HG02938 (cell line): Measurements from ENCODE around the gene NANOS3.
"Not testable (repeated sequence)": the region's sequence is repeated elsewhere in the genome, so short reads cannot be mapped to it uniquely, and the experiment has no call there.

ENCODE experiments used
- ATAC-seq: cut with Tn5 transposase; IDR thresholded peaks from one replicate; pipeline ENCODE4 v1.9.1; 2021; ENCODE audit warnings: mild to moderate bottlenecking, moderate library complexity; ENCODE audit not compliant: unreplicated experiment

NANOS3 gene

DNA sequence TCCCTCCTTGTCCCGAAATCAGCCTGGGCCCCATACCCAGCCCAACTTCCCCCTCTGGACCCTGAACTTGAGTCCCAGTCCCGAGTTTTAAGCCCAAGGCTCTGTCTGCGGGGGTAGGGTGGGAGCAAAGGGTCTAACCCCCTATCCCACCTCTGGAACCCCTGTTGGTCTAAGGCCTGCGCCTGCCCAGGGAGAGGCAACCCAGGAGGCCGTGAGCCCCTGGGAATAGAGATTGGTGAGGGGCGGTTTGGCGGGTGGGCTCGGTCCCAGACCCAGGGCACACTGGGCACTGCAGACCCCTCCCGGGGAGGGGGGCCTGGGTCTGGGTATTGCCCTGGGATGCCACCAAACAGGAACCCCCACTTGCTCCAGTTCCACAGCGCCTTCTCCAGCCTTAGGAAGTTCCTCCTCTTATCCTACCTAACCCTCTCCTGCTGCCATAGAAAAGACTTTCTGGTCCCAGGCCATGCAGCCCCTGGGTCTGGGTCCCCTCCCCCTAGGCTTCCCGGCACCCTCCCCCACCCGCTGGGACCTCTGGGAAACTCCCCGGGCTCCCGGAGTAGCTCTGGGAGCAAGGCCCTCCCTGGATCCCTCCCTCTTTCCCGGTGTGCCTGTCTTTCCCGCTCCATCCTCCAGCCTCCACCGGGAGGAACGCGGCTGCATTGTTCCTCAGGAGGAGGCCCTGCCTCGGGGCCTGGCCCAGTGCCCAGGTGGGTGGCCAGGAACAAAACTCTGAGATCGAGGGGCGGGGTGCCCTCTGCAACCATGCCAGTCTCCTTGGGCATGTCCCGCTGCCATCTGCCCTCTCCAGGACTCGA, 33.6 kb upstream of the NANOS3 start:
- ATAC-seq = no peak

DNA sequence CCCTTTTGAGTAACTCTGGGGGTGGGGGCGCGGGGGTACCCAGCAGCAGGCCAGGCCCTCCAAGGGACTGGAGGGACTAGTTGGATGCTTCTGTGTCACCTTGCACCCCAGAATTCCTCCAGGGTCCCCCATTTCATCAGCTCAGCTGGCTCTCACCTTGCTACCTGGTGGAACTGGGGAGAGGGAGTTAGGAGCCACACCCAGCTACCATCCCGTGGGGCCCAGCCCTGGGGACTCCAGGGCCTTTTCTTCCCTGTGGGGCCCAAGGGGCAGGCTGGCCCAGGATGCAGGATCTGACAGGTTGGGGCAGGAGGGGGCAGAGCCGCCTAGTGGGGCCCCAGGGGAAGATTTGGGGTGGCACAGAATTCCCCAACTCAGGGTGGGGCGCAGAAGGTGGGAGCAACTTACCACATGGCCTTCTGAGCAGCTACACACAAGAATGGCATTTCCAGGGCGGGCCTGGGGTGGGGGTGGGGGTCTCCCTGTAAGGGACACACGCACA, 32.8 kb upstream of the NANOS3 start:
- no peak for ATAC-seq

GRCh38 chr19:13846557-13847406, 30.2 kb upstream of the NANOS3 start:
- ATAC-seq = no peak

- no peak for ATAC-seq
Observed at GRCh38 chr19:13847407-13848339, 29.3 kb upstream of the NANOS3 start.

DNA sequence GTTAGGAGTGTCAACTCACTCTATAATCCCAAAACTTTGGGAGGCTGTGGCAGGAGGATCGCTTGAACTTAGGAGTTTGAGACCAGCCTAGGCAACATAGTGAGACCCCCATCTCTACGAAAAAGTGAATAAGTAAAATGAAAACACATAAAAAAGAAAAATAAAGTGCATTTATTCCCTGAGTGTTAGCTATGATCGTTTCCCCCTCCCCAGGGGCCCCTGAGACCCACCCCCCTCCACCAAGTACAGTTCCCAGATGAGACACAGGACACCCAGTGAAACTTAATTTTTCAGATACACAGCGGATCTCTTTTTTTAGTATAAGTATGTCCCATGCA, 28.6 kb upstream of the NANOS3 start:
- no peak for ATAC-seq

DNA sequence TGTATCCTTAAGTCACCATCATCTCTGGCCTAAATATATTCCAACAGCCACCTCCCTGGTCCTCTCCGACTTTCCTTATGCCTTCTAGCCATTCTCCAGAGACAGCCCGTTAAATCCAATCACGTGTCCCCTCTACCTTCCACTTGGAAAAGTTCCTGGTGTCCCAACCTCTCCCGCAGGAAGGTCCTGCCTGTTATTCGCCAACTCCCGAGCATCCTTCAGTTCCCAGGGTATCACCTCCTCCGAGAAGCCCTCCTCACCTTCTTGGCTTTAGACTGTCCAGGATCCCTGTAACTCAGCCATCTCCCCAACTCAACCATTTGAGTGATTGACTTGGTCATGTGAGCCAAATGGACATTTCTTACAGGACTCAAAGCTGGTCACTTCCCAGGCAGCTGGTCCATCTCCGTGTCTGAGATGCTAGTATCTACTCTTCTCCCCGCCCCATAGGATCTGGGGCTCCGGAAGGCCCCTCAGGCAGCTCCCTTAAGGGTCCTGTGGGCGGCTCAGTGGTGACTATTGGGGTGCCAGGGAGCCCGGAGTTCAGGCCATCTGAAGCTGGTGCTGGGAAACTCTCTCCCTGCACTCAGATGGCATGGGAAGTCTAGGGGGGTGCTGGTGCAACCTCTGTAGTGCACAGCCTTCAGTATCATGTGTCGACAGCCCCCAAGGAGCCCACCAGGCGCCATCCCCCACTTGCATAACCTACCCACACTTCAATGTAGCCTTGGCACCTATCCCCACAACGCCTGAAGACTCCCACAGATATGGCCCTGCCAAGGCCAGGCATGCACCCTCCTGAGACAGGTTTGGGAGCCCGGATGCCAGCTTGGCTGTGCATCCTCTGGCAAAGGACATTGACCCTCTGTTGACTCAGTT, 27.9 kb upstream of the NANOS3 start:
- ATAC-seq = no peak

DNA sequence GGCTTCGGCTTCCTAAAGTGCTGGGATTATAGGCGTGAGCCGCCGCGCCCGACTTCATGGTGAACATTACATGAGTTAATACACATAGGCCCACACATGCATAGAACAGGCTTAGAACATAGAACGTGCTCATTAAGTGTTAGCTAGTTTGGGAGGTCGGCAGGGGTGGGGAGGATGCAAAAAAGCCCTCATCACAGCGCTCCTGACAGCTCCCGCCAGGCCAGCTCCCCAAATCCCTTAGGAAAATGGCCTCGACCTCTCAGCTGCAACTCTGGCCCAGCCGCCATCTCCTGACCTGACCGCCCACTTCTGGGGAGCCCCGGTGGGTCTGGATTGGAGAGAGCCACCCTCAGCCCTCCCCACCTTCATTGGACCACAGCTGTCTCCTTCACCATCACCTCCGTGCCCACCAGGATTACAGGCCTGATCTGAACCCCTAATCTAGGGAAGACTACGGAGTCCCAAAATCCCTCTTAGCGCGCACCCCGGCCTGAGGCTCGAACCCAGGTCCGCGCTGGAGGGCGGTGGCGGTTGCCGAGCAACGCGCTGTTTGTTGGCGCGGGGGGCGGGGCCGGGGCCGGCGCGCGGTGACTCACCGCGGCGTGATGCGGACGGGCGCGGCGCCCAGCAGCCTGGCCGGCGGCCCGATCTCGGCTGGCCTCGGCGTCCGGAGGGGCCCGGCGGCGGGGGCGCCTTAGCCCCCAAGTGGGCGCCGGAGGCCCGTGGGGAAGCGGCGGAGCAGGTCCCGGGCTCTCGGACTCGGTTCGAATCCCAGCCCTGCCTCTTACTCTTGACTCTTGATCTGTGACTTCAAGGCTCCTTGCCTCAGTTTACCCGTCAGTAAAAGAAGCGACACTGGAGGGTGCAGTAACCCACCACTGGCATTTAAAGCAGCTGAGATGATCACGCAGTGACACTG, 26.7 kb upstream of the NANOS3 start:
- ATAC-seq = no peak

- ATAC-seq = no peak
Observed at GRCh38 chr19:13850910-13851733, 25.8 kb upstream of the NANOS3 start.

GRCh38 chr19:13851734-13852114, 25.2 kb upstream of the NANOS3 start:
- not testable (repeated sequence) for ATAC-seq

DNA sequence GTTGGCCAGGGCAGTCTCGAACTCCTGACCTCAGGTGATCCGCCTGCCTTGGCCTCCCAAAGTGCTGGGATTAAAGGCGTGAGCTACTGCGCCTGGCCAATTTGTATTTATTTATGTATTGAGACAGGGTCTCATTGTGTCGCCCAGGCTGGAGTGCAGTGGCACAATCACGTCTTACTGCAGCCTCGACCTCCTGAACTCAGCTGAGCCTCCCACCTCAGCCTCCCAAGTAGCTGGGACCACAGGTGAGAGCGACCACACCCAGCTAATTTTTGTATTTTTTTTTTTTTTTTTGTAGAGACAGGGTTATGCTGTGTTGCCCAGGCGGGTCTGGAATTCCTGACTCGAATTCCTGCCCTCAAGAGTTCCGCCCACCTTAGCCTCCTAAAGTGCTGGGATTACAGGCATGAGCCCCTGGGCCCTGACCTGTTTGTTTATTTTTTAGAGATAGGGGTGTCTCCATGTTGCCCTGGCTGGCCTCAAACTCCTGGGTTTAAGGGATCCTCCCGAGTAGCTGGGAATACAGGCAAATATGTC, 24.7 kb upstream of the NANOS3 start:
- ATAC-seq = not testable (repeated sequence)

GRCh38 chr19:13856497-13856896, 20.4 kb upstream of the NANOS3 start:
- no peak for ATAC-seq

- ATAC-seq = no peak
Observed at GRCh38 chr19:13859361-13859880, 17.5 kb upstream of the NANOS3 start.

DNA sequence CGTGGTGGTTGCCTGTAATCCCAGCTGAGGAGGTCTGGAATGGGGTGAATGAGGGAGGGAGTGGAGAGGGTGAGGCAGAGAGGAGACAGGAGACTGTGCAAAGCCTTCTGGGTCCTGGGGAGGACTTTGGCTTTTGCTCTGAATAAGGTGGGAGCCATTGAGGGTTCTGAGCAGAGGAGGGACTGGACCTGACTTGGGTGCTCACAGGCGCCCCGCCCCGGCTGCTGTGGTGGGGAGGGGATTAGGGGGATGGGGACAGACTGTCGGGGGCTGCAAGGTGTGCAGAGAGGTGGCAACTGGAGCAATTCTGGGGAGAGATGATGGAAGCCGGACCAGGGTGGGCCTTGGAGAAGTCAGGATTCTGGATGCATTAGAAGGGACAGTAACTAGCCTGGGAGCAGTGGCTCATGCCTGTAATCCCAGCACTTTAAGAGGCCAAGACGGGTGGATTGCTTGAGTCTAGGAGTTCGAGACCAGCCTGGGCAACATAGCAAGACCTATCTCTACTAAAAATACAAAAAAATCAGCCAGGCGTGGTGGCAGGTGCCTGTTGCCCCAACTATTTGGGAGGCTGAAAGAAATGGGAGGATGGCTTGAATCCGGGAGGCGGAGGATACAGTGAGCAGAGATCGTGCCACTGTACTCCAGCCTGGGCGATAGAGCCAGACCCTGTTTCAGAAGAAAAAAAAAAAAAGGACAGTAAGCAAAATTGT, 16.1 kb upstream of the NANOS3 start:
- ATAC-seq = no peak

DNA sequence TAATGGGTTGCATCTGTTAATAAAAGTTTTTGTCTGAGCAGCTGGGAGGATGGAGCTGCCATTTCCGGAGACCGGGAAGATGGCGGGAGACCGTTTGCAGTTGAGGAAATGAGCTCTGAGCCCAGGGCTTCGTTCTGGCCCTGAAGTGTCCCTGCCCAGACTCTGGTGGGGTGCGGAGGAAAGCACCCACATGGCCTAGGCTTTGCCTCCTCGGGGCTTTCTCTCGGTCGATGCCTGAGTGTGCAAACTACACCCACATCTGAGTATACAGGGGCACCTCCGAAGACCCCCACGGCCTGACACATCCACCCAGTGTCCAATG, 15.6 kb upstream of the NANOS3 start:
- no peak for ATAC-seq

GRCh38 chr19:13861714-13862531, 15.0 kb upstream of the NANOS3 start:
- ATAC-seq = peak; percentile 63

DNA sequence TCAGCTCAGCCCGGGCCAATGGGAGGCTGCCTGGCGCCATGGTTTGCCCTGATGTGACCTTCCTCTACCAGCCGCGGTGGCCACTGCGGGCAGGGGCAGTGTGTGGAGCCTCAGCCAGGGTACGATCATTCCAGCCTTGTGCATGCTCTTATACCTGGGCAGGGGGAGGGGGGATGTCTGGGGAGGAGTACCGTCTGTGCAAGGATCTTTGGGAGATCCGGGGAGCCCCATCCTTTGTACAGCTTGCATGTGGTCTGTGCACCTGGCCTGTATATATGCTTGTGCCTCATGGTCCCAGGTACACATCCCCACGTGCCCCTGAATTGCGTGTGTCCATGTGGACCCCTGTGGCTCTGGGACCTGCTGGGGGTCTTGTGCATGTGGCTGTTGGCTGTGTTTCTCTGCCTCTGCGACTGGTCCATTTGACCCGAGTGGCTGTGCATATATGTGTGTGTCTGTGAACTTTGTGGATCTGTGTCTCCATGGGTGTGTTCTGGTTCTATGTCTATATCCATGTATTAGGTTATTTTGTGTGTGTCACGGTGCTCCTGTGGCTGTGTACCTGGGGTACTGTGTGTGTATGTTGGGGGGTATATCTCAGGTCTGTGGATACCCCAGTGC, 12.8 kb upstream of the NANOS3 start:
- ATAC-seq = no peak
